D721Med (cell line): ENCODE data around the gene PLEKHM3.

Source experiments
- DNase-seq: peaks from one replicate; pipeline ENCODE4 v3.0.0; 2011; ENCODE audit warnings: low spot score; ENCODE audit not compliant: insufficient read length
- FAIRE-seq: peaks from 2 replicates; lab custom pipeline; 2011; peaks lifted over from hg19 to GRCh38; lab: Jason Lieb, UNC
- CTCF ChIP-seq: IDR thresholded peaks from 2 replicates; pipeline ENCODE4 v1.5.1; 2012; ENCODE audit warnings: mild to moderate bottlenecking, control low read depth; ENCODE audit not compliant: insufficient read depth; ENCODE audit errors: missing control alignments

The PLEKHM3 gene

GRCh38 chr2:207854484-207855440 is 170.6 kb downstream of the PLEKHM3 start:
- FAIRE-seq (no peak), DNase-seq (no peak)
- TF ChIP-seq CTCF = no peak

GRCh38 chr2:207852791-207853190 is 172.5 kb downstream of the PLEKHM3 start:
- no peak for TF ChIP-seq CTCF
- DNase-seq (no peak), FAIRE-seq (no peak)

GRCh38 chr2:207849443-207849842 is 175.9 kb downstream of the PLEKHM3 start:
- no peak for TF ChIP-seq CTCF
- DNase-seq = no peak
- FAIRE-seq = no peak

- no peak for TF ChIP-seq CTCF
- no peak for FAIRE-seq
- DNase-seq = no peak
Observed at GRCh38 chr2:207848545-207848928, 176.8 kb downstream of the PLEKHM3 start.

GRCh38 chr2:207847807-207848544 is 177.4 kb downstream of the PLEKHM3 start:
- TF ChIP-seq CTCF = no peak
- DNase-seq = no peak

GRCh38 chr2:207847098-207847806 is 178.1 kb downstream of the PLEKHM3 start:
- no peak for TF ChIP-seq CTCF
- no peak for FAIRE-seq
- no peak for DNase-seq

More at GRCh38 chr2:207847807-207848544, 177.4 kb downstream of the PLEKHM3 start:
- no peak for FAIRE-seq
